Measurements from ENCODE around the gene CTSW. TPM values are rescaled to one million over a fixed set of nuclear protein-coding genes. Genes with fewer than 3 reads are reported as not detected.

The CTSW gene
- total RNA-seq, 4 donors from 2014 or later, result 0.67 to 7.6 (median 2.7) TPM

DNA sequence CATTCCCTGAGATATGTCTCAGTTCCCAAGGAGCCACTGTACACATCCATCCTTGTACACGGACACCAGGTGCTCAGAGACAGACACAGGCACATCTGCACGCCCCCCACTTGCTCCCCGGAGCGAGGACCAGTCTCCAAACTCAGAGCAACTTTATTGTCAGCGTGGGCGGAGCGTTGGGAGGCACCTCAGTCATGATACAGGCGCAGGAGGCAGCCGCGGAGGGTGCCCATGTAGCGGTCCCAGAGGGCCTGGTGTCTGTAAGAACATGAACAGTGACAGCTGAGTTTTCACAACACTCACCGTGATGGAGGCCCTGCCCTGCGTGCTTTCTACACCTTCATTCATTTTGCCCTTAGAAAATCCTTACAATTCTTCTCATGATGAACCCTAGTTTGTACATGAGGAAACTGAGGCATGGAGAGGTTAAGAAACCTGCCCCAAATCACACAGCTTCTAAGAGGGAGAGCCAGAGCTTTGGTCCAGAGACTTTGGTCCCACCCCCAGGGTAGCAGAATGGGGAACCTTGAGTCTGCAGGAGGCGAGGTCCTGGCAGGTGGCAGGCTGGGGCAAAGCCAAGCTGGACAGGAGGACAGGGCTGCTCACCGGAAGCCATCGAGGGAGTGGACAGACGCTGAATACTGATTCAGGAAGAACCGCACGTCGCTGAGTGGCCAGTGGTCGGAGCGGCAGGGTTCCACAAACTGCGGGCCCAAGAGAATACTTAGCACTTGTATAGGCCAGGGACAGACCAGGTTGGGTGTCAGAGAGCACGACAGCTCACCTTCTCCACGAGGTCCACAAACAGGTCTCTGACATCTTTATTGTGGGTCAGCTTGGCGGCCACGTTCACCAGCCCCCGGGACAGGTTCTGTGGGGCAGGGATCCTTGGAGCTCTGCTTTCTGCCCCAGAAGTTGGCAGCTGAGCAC, 4.4 kb downstream of the CTSW start:
- DNase-seq, result no peak
- WGBS, 2 donors, result 87 to 88% methylated on average over 23 to 28 of the region's 28 CpGs
- H3K27me3 ChIP-seq, result no peaks in the 10 kb centered on the region
- no peak overlapping the region for H3K27ac ChIP-seq
- intact Hi-C loops (cut with DNase I), result loop anchor here (5.0 kb wide), 1 partner anchor 83 kb away; no protein-coding TSS in a partner anchor
- no peaks in the 10 kb centered on the region for H3K9me3 ChIP-seq
- H3K4me1 ChIP-seq, result peaks cover 13 to 14% of the 10 kb centered on the region in 2 donors
- H3K36me3 ChIP-seq, result peaks cover 12 to 16% of the 10 kb centered on the region in 2 donors
- TF ChIP-seq, protein P1, sequence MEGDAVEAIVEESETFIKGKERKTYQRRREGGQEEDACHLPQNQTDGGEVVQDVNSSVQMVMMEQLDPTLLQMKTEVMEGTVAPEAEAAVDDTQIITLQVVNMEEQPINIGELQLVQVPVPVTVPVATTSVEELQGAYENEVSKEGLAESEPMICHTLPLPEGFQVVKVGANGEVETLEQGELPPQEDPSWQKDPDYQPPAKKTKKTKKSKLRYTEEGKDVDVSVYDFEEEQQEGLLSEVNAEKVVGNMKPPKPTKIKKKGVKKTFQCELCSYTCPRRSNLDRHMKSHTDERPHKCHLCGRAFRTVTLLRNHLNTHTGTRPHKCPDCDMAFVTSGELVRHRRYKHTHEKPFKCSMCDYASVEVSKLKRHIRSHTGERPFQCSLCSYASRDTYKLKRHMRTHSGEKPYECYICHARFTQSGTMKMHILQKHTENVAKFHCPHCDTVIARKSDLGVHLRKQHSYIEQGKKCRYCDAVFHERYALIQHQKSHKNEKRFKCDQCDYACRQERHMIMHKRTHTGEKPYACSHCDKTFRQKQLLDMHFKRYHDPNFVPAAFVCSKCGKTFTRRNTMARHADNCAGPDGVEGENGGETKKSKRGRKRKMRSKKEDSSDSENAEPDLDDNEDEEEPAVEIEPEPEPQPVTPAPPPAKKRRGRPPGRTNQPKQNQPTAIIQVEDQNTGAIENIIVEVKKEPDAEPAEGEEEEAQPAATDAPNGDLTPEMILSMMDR (IDR thresholded peaks at IDR 0.05), result no peak
- TF ChIP-seq POLR2A (IDR thresholded peaks at IDR 0.05), result no peak
- H3K4me3 ChIP-seq (replicated peaks in 1 of 3), result no peak overlapping the region

DNA sequence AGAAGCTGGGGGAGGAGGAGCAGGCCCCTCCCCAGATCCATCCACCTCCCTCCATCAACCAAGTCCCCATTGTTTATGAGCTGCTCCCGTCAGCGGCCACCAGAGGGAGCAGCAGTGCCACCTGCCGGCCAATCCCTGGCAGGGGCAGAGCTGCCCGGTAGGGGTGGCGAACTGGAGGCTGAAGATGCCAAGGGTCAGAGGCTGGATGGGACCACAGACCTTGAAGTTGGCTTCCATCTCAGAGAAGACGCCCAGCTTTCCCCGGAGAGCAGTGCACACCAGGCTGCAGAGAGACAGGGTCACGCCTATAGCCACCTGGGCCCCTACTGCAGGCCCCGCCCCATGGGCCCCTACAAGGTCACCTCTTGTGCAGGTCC, 5.1 kb downstream of the CTSW start:
- no peak overlapping the region for H3K27ac ChIP-seq
- no peaks in the 10 kb centered on the region for H3K9me3 ChIP-seq
- 4 to 14% methylated on average over 5 to 8 of the region's 9 CpGs for WGBS, 2 donors
- peak; percentile 74 to 79 for DNase-seq
- H3K4me1 ChIP-seq, result peaks cover 19 to 20% of the 10 kb centered on the region in 2 donors
- TF ChIP-seq, protein P1 (IDR thresholded peaks at IDR 0.05), result peak; percentile 93 to 99 (median 98)
- TF ChIP-seq POLR2A (IDR thresholded peaks at IDR 0.05), result no peak
- H3K36me3 ChIP-seq, result peaks cover 12 to 16% of the 10 kb centered on the region in 2 donors
- no peaks in the 10 kb centered on the region for H3K27me3 ChIP-seq
- no peak overlapping the region for H3K4me3 ChIP-seq (replicated peaks in 1 of 3)
- intact Hi-C loops (cut with DNase I), result loop anchor here (5.0 kb wide), 1 partner anchor 83 kb away; no protein-coding TSS in a partner anchor

DNA sequence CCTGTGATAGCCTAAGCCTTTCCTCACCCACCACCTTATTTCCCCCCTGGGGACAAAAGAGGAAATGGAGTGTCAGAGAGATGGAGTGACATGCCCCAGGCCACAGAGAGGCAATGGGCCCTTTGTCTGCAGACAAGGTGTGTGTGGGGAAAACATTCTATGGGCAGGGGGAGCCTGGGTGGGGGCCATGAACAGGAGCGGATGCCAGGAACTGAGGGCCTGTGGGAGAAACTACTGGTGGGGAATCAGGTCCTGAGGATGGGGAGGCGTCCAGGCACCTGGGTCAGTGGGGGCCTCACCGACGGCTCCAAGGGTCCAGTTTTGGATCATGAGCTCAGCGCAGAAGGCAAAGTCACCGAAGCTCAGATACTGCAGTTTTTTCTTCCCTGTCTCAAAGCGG, 5.6 kb downstream of the CTSW start:
- intact Hi-C loops (cut with DNase I), result no loop called here
- 95% methylated on average over 7 of the region's 7 CpGs for WGBS, 2 donors
- H3K27me3 ChIP-seq, result no peaks in the 10 kb centered on the region
- TF ChIP-seq POLR2A (IDR thresholded peaks at IDR 0.05), result no peak
- TF ChIP-seq, protein P1 (IDR thresholded peaks at IDR 0.05), result no peak
- no peaks in the 10 kb centered on the region for H3K9me3 ChIP-seq
- DNase-seq, result no peak
- H3K4me3 ChIP-seq (replicated peaks in 1 of 3), result no peak overlapping the region
- H3K36me3 ChIP-seq, result peaks cover 12 to 16% of the 10 kb centered on the region in 2 donors
- peaks cover 23 to 24% of the 10 kb centered on the region in 2 donors for H3K4me1 ChIP-seq
- H3K27ac ChIP-seq, result no peak overlapping the region

DNA sequence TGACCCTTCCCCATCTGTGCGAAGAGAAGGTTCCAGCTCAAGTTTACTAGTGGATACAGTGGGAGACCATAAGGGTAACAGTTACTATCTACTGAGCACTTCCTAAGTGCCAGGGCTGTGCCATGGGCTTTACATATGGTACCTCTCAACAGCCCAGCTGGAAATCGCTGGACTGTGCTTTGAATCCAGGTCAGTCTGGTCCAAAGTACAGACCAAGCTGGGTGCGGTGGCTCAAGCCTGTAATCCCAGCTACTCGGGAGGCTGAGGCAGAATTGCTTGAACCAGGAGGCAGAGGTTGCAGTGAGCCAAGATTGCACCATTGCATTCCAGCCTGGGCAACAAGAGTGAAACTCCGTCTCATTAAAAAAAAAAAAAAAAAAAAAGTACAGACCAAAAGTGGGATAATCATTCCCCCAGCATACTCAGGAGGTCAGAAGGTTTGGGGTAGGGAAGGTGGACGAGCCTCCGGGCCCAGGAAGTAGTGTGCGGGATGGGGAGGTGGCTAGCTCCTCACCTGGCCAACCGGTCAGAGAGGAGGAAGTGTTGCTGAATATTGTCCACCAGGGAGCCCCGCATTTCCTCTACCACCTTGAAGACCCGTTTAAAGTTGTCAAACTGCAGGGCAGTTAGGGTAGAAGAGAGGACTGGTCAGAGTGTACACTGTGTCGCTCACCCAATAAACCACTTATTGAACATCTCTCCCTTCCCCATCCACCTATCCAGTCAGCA, 6.3 kb downstream of the CTSW start:
- WGBS, 2 donors, result 89 to 95% methylated on average over 9 to 12 of the region's 12 CpGs
- DNase-seq, result no peak
- no peak overlapping the region for H3K4me3 ChIP-seq (replicated peaks in 1 of 3)
- no peaks in the 10 kb centered on the region for H3K9me3 ChIP-seq
- no peak overlapping the region for H3K27ac ChIP-seq
- H3K27me3 ChIP-seq, result no peaks in the 10 kb centered on the region
- peaks cover 25% of the 10 kb centered on the region in 2 donors for H3K4me1 ChIP-seq
- intact Hi-C loops (cut with DNase I), result loop anchor here (2.0 kb wide), 1 partner anchor 103 kb away; no protein-coding TSS in a partner anchor
- peaks cover 12 to 16% of the 10 kb centered on the region in 2 donors for H3K36me3 ChIP-seq
- TF ChIP-seq, protein P1 (IDR thresholded peaks at IDR 0.05), result no peak
- no peak for TF ChIP-seq POLR2A (IDR thresholded peaks at IDR 0.05)

Measured in thyroid gland (tissue), 4 donors.